ENCODE results near the gene ADSS1. TPM values are rescaled to one million over a fixed set of nuclear protein-coding genes. Genes with fewer than 3 reads are reported as not detected.

ADSS1 gene
- total RNA-seq, 1 experiment from 2014 or later = 0.52 TPM

DNA sequence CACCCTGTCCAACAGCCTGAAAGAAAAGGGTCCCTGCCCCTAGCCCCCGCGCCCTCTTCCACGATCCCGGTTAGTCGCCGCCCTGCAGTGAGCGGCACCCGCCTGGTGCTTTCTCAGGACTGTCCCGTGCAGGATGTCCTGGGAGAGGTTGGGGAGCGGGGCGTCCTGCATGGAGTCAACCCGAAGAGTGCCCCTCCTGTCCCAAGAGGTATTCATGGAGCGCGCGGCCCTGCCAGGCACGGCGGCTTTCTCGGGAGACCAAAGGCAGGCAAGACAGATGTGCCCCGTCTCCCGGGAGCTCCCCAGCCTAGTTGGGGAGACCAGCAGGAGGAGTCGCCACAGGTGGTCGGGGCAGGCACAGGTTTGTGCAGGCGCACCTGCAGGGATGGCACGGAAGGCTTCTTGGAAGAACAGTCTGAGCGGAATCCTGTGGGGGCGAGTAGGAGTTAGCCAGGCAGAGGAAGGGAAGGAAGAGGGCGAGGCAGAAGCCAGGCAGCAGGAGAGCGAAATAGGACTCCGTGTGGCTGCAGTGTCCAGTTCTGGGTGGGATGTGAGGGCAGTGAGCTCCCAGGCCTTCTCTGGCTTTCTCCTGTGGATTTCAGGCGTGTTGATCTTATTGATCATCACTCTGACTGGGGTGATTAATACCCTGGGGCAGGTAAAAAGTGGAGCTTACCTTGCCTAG, 29.6 kb downstream of the ADSS1 start:
- peak overlapping the region; percentile 97 for H3K27ac ChIP-seq (ENCODE audit: low read depth, low read length, poor library complexity, severe bottlenecking)
- BruUV-seq (replicated peaks) = no TSS peak
- peaks cover 8% of the 10 kb centered on the region for H3K4me1 ChIP-seq (ENCODE audit: insufficient read depth, low read length, poor library complexity, severe bottlenecking)
- no peaks in the 10 kb centered on the region for H3K9me3 ChIP-seq (ENCODE audit: low read depth, low read length, poor library complexity, severe bottlenecking)
- ChIA-PET CTCF (interaction anchor here (1.5 kb wide), 1 partner anchor 17 kb away, joined by 5 read pairs; no protein-coding TSS in a partner anchor), POLR2A (ENCODE audit: low non-redundant PET) (no interaction called here)
- intact Hi-C loops (cut with micrococcal nuclease; ENCODE audit: unreplicated experiment) = no loop called here
- H3K4me3 ChIP-seq (ENCODE audit: low read depth, low read length, poor library complexity, severe bottlenecking) = peak overlapping the region; percentile 100
- peaks cover 17% of the 10 kb centered on the region for H3K36me3 ChIP-seq (ENCODE audit: insufficient read depth, low read length, poor library complexity, severe bottlenecking)
- TF ChIP-seq, protein P1, sequence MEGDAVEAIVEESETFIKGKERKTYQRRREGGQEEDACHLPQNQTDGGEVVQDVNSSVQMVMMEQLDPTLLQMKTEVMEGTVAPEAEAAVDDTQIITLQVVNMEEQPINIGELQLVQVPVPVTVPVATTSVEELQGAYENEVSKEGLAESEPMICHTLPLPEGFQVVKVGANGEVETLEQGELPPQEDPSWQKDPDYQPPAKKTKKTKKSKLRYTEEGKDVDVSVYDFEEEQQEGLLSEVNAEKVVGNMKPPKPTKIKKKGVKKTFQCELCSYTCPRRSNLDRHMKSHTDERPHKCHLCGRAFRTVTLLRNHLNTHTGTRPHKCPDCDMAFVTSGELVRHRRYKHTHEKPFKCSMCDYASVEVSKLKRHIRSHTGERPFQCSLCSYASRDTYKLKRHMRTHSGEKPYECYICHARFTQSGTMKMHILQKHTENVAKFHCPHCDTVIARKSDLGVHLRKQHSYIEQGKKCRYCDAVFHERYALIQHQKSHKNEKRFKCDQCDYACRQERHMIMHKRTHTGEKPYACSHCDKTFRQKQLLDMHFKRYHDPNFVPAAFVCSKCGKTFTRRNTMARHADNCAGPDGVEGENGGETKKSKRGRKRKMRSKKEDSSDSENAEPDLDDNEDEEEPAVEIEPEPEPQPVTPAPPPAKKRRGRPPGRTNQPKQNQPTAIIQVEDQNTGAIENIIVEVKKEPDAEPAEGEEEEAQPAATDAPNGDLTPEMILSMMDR (conservative IDR thresholded peaks at IDR 0.05; ENCODE audit: low read depth, low read length) = no peak
- TF ChIP-seq EZH2 (IDR thresholded peaks at IDR 0.05; ENCODE audit: borderline replicate concordance, low read depth, low read length, poor library complexity, severe bottlenecking) = no peak
- no peak for DNase-seq (ENCODE audit: low spot score)
- H3K27me3 ChIP-seq (replicated peaks; ENCODE audit: insufficient read depth, low read depth, low read length, poor library complexity) = no peaks in the 10 kb centered on the region

DNA sequence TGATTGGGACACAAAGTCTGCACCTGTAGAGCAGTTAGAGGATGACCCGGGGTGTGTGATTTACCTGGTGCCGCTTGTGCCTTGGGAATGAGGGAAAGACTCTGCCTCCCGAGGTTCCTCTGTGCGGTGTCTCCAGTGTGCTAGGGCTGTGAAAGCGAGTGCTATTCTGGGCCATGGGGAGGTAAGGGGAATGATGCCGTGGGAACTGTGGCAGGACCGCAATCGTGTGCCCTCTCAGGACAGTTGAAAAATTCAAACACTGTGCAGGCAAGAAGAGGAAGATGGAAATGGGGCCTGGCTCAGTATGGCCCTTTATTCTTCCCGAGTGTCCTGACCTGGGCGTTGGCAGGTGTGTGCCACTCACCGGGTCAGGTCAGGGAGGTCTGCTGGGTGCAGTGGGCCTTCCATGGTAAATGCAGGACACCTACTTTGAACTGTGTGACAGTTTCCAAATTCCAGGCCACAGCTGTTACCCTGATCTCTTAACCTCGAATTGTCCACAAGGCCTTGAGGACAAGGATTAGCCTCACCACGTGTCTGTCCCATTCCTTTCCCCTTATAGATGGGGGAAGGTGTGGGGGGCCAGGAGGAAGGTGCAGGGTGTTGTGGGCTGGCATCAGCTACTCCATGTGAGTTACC, 30.3 kb downstream of the ADSS1 start:
- POLR2A ChIA-PET (ENCODE audit: low non-redundant PET) = no interaction called here
- no peaks in the 10 kb centered on the region for H3K27me3 ChIP-seq (replicated peaks; ENCODE audit: insufficient read depth, low read depth, low read length, poor library complexity)
- intact Hi-C loops (cut with micrococcal nuclease; ENCODE audit: unreplicated experiment) = no loop called here
- peaks cover 8% of the 10 kb centered on the region for H3K4me1 ChIP-seq (ENCODE audit: insufficient read depth, low read length, poor library complexity, severe bottlenecking)
- peak overlapping the region; percentile 97 for H3K27ac ChIP-seq (ENCODE audit: low read depth, low read length, poor library complexity, severe bottlenecking)
- peak overlapping the region; percentile 100 for H3K4me3 ChIP-seq (ENCODE audit: low read depth, low read length, poor library complexity, severe bottlenecking)
- TSS peak; percentile 56 for BruUV-seq (replicated peaks)
- no peak for DNase-seq (ENCODE audit: low spot score)
- CTCF ChIA-PET = no interaction called here
- H3K9me3 ChIP-seq (ENCODE audit: low read depth, low read length, poor library complexity, severe bottlenecking) = no peaks in the 10 kb centered on the region
- no peak for TF ChIP-seq EZH2 (IDR thresholded peaks at IDR 0.05; ENCODE audit: borderline replicate concordance, low read depth, low read length, poor library complexity, severe bottlenecking)
- TF ChIP-seq, protein P1 (conservative IDR thresholded peaks at IDR 0.05; ENCODE audit: low read depth, low read length) = no peak
- H3K36me3 ChIP-seq (ENCODE audit: insufficient read depth, low read length, poor library complexity, severe bottlenecking) = peaks cover 20% of the 10 kb centered on the region

DNA sequence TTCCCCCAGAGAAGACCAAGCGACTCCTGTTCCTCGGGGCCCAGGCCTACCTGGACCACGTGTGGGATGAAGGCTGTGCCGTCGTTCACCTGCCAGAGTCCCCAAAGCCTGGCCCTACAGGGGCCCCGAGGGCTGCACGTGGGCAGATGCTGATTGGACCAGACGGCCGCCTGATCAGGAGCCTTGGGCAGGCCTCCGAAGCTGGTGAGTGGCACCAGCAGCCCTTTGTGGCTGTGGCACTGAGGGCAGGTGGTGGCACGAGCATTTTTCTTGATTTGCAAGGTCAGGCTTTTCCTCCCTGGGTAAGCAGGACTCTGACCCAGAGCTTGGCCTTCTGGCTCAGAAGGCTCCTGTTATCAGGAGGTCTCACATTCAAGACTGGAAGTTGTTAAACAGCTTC, 31.6 kb downstream of the ADSS1 start:
- Histone ChIP-seq H3K36me3 (ENCODE audit: insufficient read depth, low read length, poor library complexity, severe bottlenecking) (peaks cover 20% of the 10 kb centered on the region), H3K4me1 (ENCODE audit: insufficient read depth, low read length, poor library complexity, severe bottlenecking) (peaks cover 8% of the 10 kb centered on the region), H3K9me3 (ENCODE audit: low read depth, low read length, poor library complexity, severe bottlenecking) (no peaks in the 10 kb centered on the region), H3K27me3 (replicated peaks; ENCODE audit: insufficient read depth, low read depth, low read length, poor library complexity) (no peaks in the 10 kb centered on the region), H3K4me3 (ENCODE audit: low read depth, low read length, poor library complexity, severe bottlenecking) (no peak overlapping the region), H3K27ac (ENCODE audit: low read depth, low read length, poor library complexity, severe bottlenecking) (no peak overlapping the region)
- DNase-seq (ENCODE audit: low spot score) = no peak
- CTCF ChIA-PET = no interaction called here
- POLR2A ChIA-PET (ENCODE audit: low non-redundant PET) = no interaction called here
- BruUV-seq (replicated peaks) = no TSS peak
- no peak for TF ChIP-seq EZH2 (IDR thresholded peaks at IDR 0.05; ENCODE audit: borderline replicate concordance, low read depth, low read length, poor library complexity, severe bottlenecking)
- TF ChIP-seq, protein P1 (conservative IDR thresholded peaks at IDR 0.05; ENCODE audit: low read depth, low read length) = no peak
- intact Hi-C loops (cut with micrococcal nuclease; ENCODE audit: unreplicated experiment) = no loop called here
